Measurements from ENCODE around the gene SMARCA4.
"Not testable (repeated sequence)": the region's sequence is repeated elsewhere in the genome, so short reads cannot be mapped to it uniquely, and the experiment has no call there.

Gene SMARCA4

DNA sequence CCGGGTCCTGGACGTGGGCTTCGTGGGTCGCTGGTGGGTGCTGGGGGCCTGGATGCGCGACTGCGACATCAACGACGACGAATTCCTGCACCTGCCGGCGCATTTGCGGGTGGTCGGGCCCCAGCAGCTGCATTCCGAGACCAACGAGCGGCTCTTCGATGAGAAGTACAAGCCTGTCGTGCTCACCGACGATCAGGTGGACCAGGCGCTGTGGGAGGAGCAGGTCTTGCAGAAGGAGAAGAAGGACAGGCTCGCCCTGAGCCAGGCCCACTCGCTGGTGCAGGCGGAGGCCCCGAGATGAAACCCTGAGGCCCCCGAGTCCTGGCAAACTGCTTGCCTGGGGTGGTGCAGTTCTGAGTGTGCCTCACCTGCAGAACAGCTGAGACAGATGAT, 31.4 kb upstream of the SMARCA4 start:
- DNase-seq = no peak

DNA sequence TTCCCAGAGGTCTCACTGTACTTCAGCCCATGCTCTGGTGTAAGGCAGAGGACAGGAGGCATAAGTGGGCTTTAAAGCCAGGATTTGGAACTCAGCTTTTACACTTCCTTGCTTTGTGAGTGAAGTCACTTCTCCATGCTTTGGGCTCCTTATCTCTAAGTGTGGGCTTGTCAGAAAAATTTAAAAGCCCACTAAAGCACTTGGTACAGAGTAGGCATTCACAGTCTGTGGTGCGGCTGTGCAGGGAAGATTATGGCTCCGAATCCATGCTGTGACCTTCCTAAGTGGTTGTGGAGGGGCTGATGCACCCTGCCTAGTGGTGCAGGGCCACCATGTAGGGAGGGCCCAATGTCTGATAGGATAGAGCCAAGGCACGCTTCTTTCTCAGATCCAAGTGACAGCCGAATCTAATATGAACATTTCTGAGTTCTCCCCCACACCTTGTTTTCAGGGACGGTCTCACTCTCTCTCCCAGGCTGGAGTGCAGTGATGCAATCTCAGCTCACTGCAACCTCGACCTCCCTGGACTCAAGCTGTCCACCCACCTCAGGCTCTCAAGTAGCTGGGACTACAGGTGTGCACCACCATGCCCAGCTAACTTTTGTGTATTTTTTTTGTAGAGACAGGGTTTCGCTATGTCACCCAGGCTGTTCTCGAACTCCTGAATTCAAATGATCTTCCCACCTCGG, 25.3 kb upstream of the SMARCA4 start:
- DNase-seq = no peak

DNA sequence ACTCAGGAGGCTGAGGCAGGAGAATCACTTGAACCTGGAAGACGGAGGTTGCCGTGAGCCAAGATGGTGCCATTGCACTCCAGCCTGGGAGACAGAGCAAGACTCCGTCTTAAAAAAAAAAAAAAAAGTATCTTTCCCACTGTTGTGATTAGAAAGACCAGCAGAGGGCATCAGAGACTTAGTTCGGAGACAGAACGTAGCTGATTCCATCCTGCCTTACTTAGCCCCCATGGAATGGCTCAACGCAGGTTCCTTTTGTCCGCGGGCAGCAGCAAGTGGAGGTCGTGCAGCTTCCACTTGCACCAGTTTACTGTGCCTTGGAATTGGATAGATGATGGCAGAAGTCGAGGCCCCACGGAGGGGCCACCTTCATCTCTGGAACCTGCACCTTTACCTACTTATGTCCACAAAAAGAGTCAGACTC, 24.2 kb upstream of the SMARCA4 start:
- DNase-seq = peak; percentile 26

DNA sequence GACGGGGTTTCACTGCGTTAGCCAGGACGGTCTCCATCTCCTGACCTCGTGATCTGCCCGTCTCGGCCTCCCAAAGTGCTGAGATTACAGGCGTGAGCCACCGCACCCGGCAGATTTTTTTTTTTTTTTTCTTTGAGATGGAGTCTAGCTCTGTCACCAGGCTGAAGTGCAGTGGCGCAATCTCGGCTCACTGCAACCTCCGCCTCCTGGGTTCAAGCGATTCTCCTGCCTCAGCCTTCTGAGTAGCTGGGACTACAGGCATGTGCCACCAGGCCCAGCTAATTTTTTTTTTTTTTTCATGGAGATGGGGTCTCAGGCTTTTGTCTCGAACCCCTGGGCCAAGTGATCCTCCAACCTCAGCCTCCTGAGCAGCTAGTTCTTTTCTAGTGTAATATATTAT, 19.2 kb upstream of the SMARCA4 start:
- DNase-seq = not testable (repeated sequence)

DNA sequence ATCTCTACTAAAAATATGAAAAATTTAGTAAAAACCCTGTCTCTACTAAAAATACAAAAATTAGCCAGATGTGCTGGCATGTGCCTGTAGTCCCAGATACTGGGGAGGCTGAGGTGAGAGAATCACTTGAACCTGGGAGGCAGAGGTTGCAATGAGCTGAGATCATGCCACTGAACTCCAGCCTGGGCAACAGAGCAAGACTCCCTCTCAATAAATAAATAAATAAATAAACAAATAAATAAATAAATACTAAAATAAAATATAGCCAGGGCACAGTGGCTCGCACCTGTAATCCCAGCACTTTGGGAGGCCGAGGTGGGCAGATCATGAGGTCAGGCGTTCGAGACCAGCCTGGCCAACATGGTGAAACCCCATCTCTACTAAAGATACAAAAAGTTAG, 17.4 kb upstream of the SMARCA4 start:
- DNase-seq = not testable (repeated sequence)

DNA sequence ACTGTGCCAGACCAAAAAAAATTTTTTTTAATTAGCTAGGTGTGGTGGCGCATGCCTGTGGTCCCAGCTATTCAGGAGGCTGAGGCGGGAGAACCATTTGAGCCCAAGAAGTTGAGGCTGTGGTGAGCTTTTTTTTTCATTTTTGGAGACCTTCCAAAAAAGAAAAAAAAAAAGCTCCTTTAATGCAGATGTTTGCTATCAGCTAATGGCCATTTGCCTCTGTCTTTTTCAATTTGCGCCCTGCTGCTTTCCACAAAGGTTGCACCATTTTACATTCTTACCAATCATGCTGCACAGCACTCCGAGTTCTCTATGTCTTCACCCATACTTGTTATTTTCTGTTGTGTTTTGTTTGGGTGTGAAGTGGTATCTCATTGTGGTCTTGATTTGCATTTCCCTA, 15.6 kb upstream of the SMARCA4 start:
- no peak for DNase-seq

DNA sequence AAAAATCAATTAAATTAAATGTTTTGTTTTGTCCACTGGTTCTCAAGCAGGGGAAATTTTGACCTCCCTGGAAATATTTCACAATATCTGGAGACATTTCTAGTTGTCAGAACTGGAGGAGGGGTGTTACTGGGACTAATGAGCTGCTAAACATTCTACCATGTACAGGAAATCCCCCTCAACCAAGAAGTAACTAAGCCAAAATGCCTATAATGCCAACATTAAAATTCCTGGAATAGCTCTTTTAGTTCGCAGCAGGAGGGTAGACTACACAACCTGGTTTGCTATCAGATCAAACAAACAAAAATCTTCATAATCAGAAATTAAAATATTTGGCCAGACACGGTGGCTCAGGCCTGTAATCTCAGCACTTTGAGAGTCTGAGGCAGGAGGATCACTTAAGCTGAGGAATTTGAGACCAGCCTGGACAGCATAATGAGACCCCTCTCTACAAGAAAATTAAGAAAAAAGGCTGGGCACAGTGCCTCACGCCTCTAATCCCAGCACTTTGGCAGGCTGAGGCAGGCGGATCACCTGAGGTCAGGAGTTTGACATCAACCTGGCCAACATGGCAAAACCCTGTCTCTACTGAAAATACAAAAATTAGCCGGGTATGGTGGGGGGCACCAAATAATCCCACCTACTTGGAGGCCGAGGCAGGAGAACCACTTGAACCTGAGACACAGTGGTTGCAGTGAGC, 13.7 kb upstream of the SMARCA4 start:
- DNase-seq = no peak

DNA sequence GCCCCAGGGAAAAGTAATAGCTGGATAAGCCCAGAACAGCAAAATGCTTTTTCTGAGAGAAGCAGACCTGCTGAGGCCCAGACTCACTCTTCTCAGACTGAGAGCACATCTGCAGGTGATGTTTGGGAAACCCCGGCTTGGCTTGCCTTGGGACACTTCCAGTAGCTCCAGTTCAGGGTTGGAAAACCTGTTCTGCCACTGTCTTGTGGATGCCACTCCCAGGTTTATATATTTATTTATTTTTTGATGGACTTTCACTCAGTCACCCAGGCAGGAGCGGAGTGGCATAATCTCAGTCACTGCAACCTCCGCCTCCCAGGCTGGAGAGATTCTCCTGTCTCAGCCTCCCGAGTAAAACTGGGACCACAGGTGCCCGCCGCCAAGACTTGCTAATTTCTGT, 8.0 kb upstream of the SMARCA4 start:
- no peak for DNase-seq

DNA sequence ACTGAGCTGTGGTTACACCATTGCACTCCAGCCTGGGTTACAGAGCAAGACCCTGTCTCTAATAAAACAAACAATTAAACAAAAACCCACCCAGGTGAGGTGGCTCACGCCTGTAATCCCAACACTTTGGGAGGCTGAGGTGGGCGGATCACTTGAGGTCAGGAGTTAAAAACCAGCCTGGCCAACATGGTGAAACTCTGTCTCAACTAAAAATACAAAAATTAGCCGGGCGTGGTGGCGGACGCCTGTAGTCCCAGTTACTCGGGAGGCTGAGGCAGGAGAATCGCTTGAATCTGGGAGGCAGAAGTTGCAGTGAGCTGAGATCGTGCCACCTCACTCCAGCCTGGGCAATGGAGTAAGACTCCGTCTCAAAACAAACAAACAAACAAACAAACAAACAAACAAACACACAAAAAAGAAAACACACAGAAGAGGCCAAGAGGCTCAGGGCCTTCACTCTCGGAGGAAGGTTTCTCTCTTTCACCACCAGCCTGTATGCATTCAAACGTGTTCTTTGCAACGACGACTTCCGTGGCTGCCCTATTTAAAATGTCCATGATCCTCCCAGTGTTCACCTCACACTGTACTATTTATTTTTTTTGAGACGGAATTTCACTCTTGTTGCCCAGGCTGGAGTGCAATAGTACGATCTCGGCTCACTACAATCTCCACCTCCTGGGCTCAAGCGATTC, 1.4 kb upstream of the SMARCA4 start:
- DNase-seq = not testable (repeated sequence)

DNA sequence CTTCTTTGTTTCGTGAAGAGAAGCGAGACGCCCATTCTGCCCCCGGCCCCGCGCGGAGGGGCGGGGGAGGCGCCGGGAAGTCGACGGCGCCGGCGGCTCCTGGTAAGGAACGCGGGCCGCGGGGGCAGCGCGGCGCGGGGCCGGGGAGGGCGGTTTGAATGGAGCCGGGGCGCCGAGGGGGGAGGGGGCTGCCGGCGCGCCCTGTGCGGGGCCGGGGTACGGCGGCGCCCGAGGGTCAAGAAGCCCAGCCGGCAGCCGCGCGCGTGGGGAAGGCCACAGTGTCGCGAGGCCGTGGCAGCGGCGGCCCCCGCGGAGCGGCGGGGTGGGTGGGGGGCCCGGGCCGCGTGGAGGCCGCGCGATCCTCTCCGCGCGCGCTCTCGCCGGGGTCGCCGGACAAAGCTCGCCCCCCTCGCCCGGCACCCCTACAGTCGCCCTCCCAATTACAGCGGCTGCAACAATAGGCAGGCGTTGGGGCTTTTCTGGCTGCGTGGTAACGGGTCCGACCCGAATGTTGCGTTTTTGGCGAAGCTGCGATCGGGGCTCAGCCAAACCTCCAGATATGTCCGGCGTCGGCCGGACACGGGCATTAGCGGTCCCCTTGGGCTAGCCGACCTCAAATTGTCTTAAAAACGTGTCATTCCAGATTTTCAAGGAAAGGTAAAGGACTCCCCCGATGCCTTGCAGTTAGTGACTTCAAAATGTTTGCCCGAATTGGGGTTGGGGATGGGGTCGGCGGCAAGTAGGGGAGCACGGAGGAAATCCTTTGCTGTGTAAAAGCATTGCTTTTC, 437 bp downstream of the SMARCA4 start:
- no peak for DNase-seq

DNA sequence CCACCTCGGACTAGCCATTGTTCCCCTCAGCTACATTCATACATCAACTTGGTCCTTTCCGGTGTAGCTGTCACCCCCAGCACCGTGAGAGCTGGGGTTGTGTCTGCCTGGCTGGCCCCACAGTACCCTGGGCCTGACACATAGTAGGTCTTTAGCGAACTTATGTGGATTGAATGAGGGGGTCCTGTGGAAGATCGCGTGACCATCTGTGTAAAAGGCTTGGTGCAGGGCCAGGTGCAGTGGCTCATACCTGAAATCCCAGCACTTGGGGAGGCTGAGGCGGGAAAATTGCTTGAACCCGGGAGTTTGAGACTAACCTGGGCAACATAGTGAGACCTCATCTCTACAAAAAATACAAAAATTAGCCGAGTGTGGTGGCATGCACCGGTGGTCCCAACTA, 2.0 kb downstream of the SMARCA4 start:
- no peak for DNase-seq

DNA sequence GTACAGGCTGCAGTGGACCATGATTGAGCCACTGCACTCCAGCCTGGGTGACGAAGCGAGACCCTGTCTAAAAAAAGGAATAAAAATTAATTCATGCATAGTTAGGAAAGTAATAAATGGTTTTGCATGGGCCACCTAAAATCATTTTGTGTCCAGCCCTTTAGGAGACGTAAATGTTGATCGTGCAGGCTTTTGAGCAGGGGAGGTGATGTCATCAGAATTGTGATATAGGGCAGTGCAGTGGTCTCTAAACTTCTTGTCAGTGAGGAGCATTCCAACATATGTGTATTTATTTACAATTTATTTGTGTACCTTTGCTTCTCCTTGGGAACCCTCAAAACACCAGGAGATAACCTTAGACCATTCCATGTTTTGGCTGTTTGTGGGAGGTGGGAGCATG, 3.0 kb downstream of the SMARCA4 start:
- no peak for DNase-seq

DNA sequence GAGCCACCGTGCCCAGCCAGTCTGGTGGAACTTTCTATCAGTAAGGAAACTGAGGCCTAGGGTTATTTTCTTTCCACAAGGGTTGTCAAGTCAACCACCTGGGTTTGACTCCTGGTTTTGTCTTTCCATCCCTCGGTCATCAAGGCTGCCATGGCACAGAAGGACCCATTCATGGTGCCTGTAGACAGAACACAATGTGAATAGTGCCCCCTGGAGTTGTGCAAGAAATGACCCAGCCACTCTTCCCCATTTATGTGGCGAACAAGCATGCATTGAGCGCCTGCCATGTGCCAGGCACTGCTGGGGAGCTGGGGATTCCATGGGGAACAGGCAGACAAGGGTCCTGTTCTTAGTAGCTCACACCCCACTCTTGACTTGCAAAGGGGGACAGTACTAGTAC, 4.1 kb downstream of the SMARCA4 start:
- no peak for DNase-seq

DNA sequence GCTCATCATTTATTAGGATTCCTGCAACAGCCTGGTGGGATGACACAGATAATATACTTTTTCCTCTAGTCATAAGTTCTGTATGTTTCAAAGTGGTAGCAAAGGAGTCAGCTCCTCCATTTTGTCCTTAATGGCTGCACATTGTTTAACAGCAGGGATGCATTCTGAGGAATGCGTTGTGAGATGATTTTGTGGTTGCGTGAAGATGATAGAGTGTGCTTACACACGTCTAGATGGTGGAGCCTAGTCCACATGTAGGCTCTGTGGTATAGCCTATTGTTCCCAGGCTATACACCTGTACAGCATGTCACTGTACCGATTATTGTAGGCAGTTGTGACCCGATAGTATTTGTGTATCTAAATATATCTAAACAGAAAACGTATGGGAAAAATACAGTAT, 4.6 kb downstream of the SMARCA4 start:
- DNase-seq = no peak

DNA sequence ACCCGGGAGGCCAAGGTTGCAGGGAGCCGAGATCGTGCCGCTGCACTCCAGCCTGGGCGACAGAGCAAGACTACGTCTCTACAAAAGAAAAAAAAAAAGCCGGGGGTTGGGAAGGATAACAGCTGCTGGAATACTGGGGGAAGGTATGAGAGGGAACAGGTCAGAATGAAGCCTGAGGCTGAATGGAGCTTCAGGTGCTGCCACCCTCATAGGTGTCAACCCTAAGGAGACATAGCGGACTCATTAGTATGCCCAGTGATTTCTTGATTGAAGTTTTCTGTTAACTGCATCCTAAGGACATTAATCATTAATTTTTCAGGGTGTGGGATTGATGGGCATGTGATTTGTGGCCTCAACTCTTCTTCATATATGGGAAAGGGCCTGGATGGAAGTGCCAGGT, 6.0 kb downstream of the SMARCA4 start:
- no peak for DNase-seq

DNA sequence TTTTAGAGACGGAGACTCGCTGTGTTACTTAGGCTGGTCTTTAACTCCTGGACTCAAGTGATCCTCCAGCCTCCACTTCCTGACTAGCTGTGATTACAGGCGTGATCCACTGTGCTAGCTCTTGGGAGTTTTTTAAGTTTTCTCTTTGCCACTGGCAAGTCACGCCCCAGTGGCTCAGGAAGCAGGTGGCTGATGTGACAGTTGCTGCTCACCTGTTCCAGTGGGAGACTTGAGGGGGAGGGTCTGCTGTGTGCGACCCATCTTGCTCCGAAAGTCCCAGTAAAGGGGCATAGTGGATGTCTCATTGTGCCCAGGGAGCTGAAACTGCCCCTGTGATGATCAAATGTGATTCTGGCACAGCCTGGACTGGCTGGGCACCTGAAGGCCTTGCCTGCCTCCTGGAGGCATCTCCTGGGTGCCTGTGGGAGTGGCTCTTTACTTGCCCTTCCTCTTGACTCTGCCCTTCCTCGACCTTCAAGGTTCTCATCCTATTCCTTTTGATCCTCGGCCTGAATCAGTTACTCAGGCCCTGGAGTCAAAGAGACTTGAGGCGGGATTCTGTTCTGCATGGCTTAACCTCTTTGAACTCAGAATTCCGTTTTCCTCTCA, 7.8 kb downstream of the SMARCA4 start:
- DNase-seq = no peak

DNA sequence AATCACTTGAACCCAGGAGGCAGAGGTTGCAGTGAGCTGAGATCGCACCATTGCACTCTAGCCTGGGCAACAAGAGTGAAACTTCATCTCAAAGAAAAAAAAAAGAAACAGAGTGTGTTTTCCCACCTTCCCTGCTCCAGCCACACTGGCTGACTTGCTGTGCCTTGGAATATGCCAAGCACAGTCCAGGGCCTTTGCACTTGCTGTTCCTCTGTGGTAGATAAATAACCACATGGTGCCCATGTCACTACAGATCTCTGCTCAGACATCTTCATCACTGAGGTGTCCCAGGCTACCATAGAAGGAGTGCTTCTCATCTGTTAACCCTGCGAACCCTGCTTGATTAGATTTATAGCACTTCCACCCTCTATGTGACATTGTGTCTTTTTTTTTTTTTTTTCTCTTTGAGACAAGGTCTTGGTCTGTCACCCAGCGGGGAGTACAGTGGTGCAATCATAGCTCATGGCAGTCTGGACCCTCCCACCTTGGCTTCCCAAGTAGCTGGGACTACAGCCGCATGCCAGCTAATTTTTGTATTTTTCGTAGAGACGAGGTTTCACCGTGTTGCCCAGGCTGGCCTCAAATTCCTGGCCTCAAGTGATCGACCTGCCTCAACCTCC, 10.4 kb downstream of the SMARCA4 start:
- DNase-seq = no peak

DNA sequence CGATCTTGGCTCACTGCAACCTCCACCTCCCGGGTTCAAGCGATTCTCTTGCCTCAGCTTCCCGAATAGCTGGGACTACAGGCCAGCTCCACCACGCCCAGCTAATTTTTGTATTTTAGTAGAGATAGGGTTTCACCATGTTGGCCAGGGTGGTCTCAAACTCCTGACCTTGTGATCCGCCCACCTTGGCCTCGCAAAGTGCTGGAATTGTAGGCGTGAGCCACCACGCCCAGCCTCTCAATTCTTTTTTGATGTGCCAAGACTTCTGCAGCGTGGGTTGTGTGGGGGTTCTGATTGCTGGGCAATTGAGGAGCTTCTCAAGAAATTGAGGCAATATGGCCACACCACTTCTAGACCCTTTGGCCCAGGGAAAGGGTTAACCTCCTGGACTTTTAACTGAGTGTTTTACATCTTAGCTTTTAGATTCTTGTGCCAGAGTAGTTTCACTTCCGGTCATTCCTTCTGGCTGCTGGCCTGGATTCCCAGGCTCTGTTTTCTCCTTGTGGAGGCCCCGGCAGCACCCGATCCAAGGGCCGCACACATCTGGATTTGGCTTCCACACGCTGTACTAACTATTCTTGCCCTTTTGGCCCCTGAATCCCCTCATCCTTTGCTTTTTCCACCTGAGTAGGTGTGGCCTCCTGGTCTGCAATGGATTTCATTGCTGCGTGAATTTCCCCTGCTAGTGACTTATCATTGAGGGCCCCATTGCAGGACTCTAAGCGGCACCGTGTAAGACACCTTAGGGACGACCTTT, 14.7 kb downstream of the SMARCA4 start:
- DNase-seq = no peak

DNA sequence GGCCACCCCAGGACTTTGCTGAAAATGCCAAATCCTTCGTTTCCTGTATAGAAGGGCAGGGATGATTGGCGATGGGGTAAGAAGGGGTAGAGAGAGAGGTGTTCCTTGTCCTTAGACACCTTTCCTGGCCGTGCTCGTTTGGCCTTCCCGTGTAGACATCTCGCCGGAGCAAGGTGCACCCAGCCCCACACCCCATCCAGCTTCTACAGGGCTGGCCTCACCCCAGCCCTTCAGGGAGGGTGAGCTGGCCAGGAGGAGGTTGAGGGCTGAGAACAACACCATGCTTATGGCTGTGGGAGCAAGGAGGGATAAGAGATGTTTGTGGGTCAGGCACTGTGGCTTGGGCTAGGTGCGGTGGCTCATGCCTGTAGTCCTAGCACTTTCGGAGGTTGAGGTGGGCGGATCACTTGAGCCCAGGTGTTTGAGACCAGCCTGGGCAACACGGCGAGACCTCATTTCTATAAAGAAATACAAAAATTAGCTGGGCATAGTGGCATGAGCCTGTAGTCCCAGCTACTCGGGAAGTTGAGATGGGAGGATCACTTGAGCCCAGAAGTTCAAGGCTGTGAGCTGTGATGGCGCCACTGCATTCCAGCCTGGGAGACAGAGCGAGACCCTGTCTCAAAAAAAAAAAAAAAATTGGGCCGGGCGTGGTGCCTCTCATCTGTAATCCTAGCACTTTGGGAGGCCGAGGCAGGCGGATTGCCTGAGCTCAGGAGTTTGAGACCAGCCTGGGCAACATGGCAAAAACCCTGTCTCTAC, 15.5 kb downstream of the SMARCA4 start:
- DNase-seq = no peak

DNA sequence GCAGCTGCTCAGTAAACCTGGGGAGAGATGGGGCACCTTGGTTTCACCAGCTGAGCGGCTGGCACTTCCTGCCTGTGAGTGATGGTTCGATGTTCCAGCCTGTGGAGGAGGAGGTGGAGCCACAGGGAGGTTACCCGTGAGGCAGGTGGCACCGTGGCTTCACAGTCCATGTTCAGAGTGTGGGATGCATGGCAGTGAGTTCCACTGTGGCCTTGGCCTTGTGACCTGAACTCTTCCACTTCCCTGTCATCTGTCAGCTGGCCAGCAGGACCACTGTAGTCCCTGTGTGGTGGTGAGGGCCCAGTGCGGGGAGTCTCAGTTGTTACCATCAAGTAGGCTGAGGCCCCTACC, 16.9 kb downstream of the SMARCA4 start:
- no peak for DNase-seq

DNA sequence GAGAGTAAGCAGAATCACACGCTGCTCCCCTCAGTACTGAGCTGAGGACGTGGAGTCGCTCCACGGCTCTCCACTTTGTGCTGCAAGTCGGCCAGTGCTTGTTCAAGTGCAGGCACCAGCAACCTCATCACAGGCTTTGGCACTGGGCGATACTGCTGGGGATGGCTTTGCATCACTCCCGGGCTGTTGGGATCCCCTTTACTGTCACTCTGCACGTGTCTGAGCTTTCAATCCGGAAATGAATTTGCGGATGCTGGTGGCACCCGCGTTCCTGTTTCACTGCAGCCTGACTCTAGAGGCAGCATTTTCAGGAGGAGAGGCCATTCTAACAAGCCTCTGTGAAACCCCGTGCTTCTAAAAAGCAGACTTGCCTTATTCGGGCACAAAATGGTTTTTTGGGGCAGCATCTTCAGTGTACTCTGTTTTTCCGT, 19.1 kb downstream of the SMARCA4 start:
- DNase-seq = no peak

All from DMS 273 treated with DMSO at 0.1 percent for 48 hours (cell line).